PFSK-1 (cell line): Measurements from ENCODE around the gene RYR1.

Experiments used
- FOXP2 ChIP-seq: optimal IDR thresholded peaks from 2 replicates; pipeline ENCODE3; 2011; ENCODE audit warnings: borderline replicate concordance, control low read depth, inconsistent platforms; ENCODE audit not compliant: insufficient read depth; ENCODE audit errors: extremely low read length, extremely low read depth
- POLR2AphosphoS5 ChIP-seq: IDR thresholded peaks from 2 replicates; pipeline ENCODE4 v1.6.1; 2012; ENCODE audit warnings: low read depth, mild to moderate bottlenecking, control low read depth, low read length, moderate library complexity
- SIN3A ChIP-seq: IDR thresholded peaks from 2 replicates; pipeline ENCODE4 v1.6.1; 2012; ENCODE audit warnings: mild to moderate bottlenecking, low read length, moderate library complexity, borderline replicate concordance; ENCODE audit not compliant: insufficient read depth
- TAF1 ChIP-seq: IDR thresholded peaks from 2 replicates; pipeline ENCODE4 v1.6.1; 2012; ENCODE audit warnings: low read length, control low read depth, borderline replicate concordance; ENCODE audit not compliant: insufficient read depth
- TF ChIP-seq, protein P1 (sequence below), 2 experiments: IDR thresholded peaks; 2 replicates each; pipeline versions ENCODE4 v1.6.1 to v1.8.0; 2011 to 2012; ENCODE audit warnings: low read depth in 2 of 2, low read length in 2 of 2, control low read depth in 1 of 2, inconsistent platforms in 1 of 2, mild to moderate bottlenecking in 1 of 2, moderate library complexity in 1 of 2; ENCODE audit not compliant: insufficient read depth in 1 of 2

DNA sequence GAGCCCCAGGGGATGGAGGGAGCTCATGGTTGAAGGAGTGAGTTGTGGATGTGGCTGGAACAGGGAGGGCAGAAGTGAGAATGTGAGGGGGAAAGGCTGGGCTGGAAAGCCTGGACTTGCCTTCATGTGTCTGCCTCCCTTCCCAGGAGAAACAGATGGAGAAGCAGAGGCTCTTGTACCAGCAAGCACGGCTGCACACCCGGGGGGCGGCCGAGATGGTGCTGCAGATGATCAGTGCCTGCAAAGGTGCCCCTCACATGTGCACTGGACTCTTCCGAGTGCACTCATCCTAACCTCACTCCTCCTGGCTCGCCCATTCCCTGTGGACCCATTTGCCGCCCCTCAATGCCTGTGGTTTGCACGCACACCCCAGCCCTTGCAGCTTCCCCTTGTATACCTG is 101.1 kb downstream of the RYR1 start:
- TF ChIP-seq SIN3A, result no peak
- no peak for TF ChIP-seq TAF1
- no peak for TF ChIP-seq POLR2AphosphoS5
- TF ChIP-seq, protein P1, sequence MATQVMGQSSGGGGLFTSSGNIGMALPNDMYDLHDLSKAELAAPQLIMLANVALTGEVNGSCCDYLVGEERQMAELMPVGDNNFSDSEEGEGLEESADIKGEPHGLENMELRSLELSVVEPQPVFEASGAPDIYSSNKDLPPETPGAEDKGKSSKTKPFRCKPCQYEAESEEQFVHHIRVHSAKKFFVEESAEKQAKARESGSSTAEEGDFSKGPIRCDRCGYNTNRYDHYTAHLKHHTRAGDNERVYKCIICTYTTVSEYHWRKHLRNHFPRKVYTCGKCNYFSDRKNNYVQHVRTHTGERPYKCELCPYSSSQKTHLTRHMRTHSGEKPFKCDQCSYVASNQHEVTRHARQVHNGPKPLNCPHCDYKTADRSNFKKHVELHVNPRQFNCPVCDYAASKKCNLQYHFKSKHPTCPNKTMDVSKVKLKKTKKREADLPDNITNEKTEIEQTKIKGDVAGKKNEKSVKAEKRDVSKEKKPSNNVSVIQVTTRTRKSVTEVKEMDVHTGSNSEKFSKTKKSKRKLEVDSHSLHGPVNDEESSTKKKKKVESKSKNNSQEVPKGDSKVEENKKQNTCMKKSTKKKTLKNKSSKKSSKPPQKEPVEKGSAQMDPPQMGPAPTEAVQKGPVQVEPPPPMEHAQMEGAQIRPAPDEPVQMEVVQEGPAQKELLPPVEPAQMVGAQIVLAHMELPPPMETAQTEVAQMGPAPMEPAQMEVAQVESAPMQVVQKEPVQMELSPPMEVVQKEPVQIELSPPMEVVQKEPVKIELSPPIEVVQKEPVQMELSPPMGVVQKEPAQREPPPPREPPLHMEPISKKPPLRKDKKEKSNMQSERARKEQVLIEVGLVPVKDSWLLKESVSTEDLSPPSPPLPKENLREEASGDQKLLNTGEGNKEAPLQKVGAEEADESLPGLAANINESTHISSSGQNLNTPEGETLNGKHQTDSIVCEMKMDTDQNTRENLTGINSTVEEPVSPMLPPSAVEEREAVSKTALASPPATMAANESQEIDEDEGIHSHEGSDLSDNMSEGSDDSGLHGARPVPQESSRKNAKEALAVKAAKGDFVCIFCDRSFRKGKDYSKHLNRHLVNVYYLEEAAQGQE (IDR thresholded peaks at IDR 0.05; ENCODE audit: insufficient read depth in 1 of 2, low read depth in 2 of 2, low read length in 2 of 2), result no peak
- TF ChIP-seq FOXP2, result no peak
